Stimulated activated CD4-positive, alpha-beta T cell treated with anti-CD3 and anti-CD28 coated beads, Interleukin-1b, Interleukin-23, amount 100 ng/mL, for 1 hour (primary cell): ENCODE data around the gene ATP11B.

ENCODE experiments used
- DNase-seq, 2 donors: peaks; one replicate each; pipeline ENCODE4 v3.0.0-alpha.2; 2020; ENCODE audit warnings: low read depth in 2 of 2

Gene ATP11B

GRCh38 chr3:182910936-182911781, 117.9 kb downstream of the ATP11B start:
- DNase-seq: no peak

GRCh38 chr3:182911782-182912111, 118.4 kb downstream of the ATP11B start:
- no peak for DNase-seq

- DNase-seq: no peak
Measured at GRCh38 chr3:182912474-182912873, 119.2 kb downstream of the ATP11B start.

- DNase-seq: no peak
Measured at GRCh38 chr3:182913889-182914288, 120.6 kb downstream of the ATP11B start.

GRCh38 chr3:182914341-182914740, 121.0 kb downstream of the ATP11B start:
- DNase-seq: no peak

GRCh38 chr3:182917134-182917533, 123.8 kb downstream of the ATP11B start:
- DNase-seq: no peak

- DNase-seq: no peak
Measured at GRCh38 chr3:182919866-182920357, 126.6 kb downstream of the ATP11B start.

GRCh38 chr3:182920515-182921084, 127.3 kb downstream of the ATP11B start:
- DNase-seq: no peak

GRCh38 chr3:182921665-182922355, 128.5 kb downstream of the ATP11B start:
- DNase-seq: no peak

GRCh38 chr3:182925330-182925943, 132.1 kb downstream of the ATP11B start:
- DNase-seq: no peak

- DNase-seq: no peak
Measured at GRCh38 chr3:182925944-182926337, 132.6 kb downstream of the ATP11B start.

- no peak for DNase-seq
Measured at GRCh38 chr3:182935803-182936202, 142.5 kb downstream of the ATP11B start.

- DNase-seq: no peak
Measured at GRCh38 chr3:182936239-182936917, 143.1 kb downstream of the ATP11B start.

GRCh38 chr3:182936918-182937285, 143.6 kb downstream of the ATP11B start:
- no peak for DNase-seq

- no peak for DNase-seq
Measured at GRCh38 chr3:182937293-182938051, 144.2 kb downstream of the ATP11B start.

- DNase-seq: no peak
Measured at GRCh38 chr3:182940266-182940808, 147.0 kb downstream of the ATP11B start.

GRCh38 chr3:182941719-182942118, 148.4 kb downstream of the ATP11B start:
- no peak for DNase-seq

- DNase-seq: no peak
Measured at GRCh38 chr3:182947888-182948287, 154.6 kb downstream of the ATP11B start.

GRCh38 chr3:182948305-182948704, 155.0 kb downstream of the ATP11B start:
- no peak for DNase-seq

GRCh38 chr3:182949688-182950087, 156.4 kb downstream of the ATP11B start:
- no peak for DNase-seq
